GM12801 (cell line): ENCODE measurements around the gene LZTS3.

ENCODE experiments used
- CTCF ChIP-seq: IDR thresholded peaks from one replicate; pipeline ENCODE4 v1.5.1; 2011; ENCODE audit warnings: control low read depth; ENCODE audit not compliant: insufficient read length; ENCODE audit errors: extremely low read depth

The LZTS3 gene

GRCh38 chr20:3183896-3184612, 10.7 kb upstream of the LZTS3 start:
- no peak for TF ChIP-seq CTCF

- no peak for TF ChIP-seq CTCF
Measured at GRCh38 chr20:3181270-3181669, 7.9 kb upstream of the LZTS3 start.

GRCh38 chr20:3180319-3180718, 7.0 kb upstream of the LZTS3 start:
- TF ChIP-seq CTCF: no peak

GRCh38 chr20:3177746-3178485, 4.6 kb upstream of the LZTS3 start:
- TF ChIP-seq CTCF: no peak

- no peak for TF ChIP-seq CTCF
Measured at GRCh38 chr20:3175270-3175669, 1.9 kb upstream of the LZTS3 start.

- no peak for TF ChIP-seq CTCF
Measured at GRCh38 chr20:3174442-3175261, 1.3 kb upstream of the LZTS3 start.
